Measurements from ENCODE around the gene NKD2. TPM values are rescaled to one million over a fixed set of nuclear protein-coding genes. Genes with fewer than 3 reads are reported as not detected.

NKD2 gene
- total RNA-seq, 1 experiment from 2014 or later, result not detected

GRCh38 chr5:1048861-1049838 is 40.5 kb downstream of the NKD2 start:
- H3K27me3 ChIP-seq (ENCODE audit: low read length), result no peaks in the 10 kb centered on the region
- H3K79me2 ChIP-seq (ENCODE audit: low read length), result no peaks in the 10 kb centered on the region
- H4K20me1 ChIP-seq (ENCODE audit: insufficient read depth, low read depth, low read length), result no peaks in the 10 kb centered on the region
- H3K4me2 ChIP-seq (ENCODE audit: low read depth, low read length, poor library complexity, severe bottlenecking), result no peak overlapping the region
- no peak overlapping the region for H2AFZ ChIP-seq (ENCODE audit: low read length)
- H3K9ac ChIP-seq (ENCODE audit: low read length), result no peak overlapping the region
- no peaks in the 10 kb centered on the region for H3K36me3 ChIP-seq (ENCODE audit: insufficient read depth, low read length)
- no peak for DNase-seq
- no peaks in the 10 kb centered on the region for H3K9me3 ChIP-seq (ENCODE audit: low read length)
- H3K9me2 ChIP-seq (replicated peaks; ENCODE audit: insufficient read depth, low read length), result no peaks in the 10 kb centered on the region
- no peaks in the 10 kb centered on the region for H3K4me1 ChIP-seq (ENCODE audit: low read length)
- no peak overlapping the region for H3K4me3 ChIP-seq (ENCODE audit: low read length)
- no peak overlapping the region for H3K27ac ChIP-seq (ENCODE audit: low read length)

DNA sequence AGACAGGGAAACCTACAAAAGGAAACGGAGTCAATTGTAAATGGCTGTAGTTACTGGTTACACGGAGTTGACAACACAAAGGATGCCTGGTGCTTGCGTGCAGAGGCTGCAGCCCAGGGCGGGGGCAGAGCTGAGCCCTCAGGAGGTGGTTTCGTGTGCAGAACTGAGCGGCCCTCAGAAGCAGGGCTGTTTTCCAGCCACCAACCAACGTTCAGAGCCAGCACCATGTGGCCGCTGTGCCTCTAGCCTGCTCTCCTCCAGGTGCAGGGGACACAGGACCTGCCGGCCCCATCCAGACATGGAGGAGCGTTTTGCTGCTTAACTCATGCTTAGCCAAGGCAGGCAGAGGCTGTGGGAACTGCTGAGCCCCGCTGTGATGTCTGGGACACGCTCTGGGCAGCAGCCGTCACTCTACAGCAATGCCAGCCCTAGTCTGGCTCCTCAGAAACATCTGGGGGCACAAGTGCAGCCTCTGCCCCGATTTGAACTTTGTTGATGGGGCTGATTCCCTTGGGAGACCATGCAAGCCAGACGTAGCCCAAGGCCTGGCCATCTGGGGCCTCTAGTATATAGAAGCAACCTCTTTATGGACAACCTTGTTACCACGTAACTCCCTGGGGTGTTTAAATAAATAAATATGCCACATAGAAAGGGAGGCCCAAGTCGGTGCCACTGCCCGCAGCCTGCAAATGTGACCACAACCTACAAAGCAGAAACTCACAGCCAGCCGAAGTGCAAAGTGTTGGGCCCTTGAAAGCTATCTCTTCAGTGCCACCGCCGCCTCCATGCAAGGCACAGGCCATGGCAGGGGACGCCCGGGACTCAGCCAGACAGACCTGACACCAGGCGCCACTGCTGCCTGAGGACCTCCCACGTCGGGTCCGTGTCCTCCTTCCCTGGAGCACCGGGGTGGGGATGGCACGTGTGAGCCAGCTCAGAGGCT is 42.1 kb downstream of the NKD2 start:
- Histone ChIP-seq H4K20me1 (ENCODE audit: insufficient read depth, low read depth, low read length) (no peaks in the 10 kb centered on the region), H3K36me3 (ENCODE audit: insufficient read depth, low read length) (no peaks in the 10 kb centered on the region), H3K9me3 (ENCODE audit: low read length) (no peaks in the 10 kb centered on the region), H3K4me3 (ENCODE audit: low read length) (no peak overlapping the region), H3K9ac (ENCODE audit: low read length) (no peak overlapping the region), H3K79me2 (ENCODE audit: low read length) (no peaks in the 10 kb centered on the region), H2AFZ (ENCODE audit: low read length) (no peak overlapping the region), H3K9me2 (replicated peaks; ENCODE audit: insufficient read depth, low read length) (no peaks in the 10 kb centered on the region), H3K4me1 (ENCODE audit: low read length) (no peaks in the 10 kb centered on the region), H3K27me3 (ENCODE audit: low read length) (no peaks in the 10 kb centered on the region), H3K4me2 (ENCODE audit: low read depth, low read length, poor library complexity, severe bottlenecking) (no peak overlapping the region), H3K27ac (ENCODE audit: low read length) (no peak overlapping the region)
- DNase-seq, result no peak

DNA sequence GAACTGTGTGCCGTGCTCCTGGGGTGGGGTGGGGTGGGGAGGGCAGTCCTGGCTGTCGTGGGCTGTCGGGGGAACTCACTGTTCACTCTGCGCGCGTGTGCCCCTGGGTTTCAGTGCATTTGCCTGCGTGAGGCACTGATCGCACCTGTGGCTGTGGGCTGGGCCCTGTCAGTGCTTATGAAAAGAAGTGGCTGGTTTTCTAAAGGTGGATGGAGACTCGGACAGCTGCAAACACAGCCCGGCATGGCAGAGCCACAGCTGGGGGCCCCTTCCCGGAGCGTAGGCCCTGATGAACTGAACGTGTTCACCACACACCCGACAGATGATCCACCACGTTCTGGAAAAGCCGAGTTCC is 42.7 kb downstream of the NKD2 start:
- no peaks in the 10 kb centered on the region for H3K36me3 ChIP-seq (ENCODE audit: insufficient read depth, low read length)
- H3K4me3 ChIP-seq (ENCODE audit: low read length), result no peak overlapping the region
- H3K9me3 ChIP-seq (ENCODE audit: low read length), result no peaks in the 10 kb centered on the region
- no peak overlapping the region for H3K27ac ChIP-seq (ENCODE audit: low read length)
- no peaks in the 10 kb centered on the region for H3K4me1 ChIP-seq (ENCODE audit: low read length)
- no peak overlapping the region for H3K4me2 ChIP-seq (ENCODE audit: low read depth, low read length, poor library complexity, severe bottlenecking)
- no peak overlapping the region for H3K9ac ChIP-seq (ENCODE audit: low read length)
- H3K9me2 ChIP-seq (replicated peaks; ENCODE audit: insufficient read depth, low read length), result no peaks in the 10 kb centered on the region
- H2AFZ ChIP-seq (ENCODE audit: low read length), result no peak overlapping the region
- no peaks in the 10 kb centered on the region for H3K27me3 ChIP-seq (ENCODE audit: low read length)
- no peaks in the 10 kb centered on the region for H3K79me2 ChIP-seq (ENCODE audit: low read length)
- DNase-seq, result no peak
- H4K20me1 ChIP-seq (ENCODE audit: insufficient read depth, low read depth, low read length), result no peaks in the 10 kb centered on the region

GRCh38 chr5:1052076-1052475 is 43.5 kb downstream of the NKD2 start:
- no peak overlapping the region for H3K9ac ChIP-seq (ENCODE audit: low read length)
- H3K36me3 ChIP-seq (ENCODE audit: insufficient read depth, low read length), result no peaks in the 10 kb centered on the region
- no peaks in the 10 kb centered on the region for H4K20me1 ChIP-seq (ENCODE audit: insufficient read depth, low read depth, low read length)
- no peak for DNase-seq
- no peak overlapping the region for H3K4me2 ChIP-seq (ENCODE audit: low read depth, low read length, poor library complexity, severe bottlenecking)
- H3K9me3 ChIP-seq (ENCODE audit: low read length), result no peaks in the 10 kb centered on the region
- no peaks in the 10 kb centered on the region for H3K27me3 ChIP-seq (ENCODE audit: low read length)
- no peak overlapping the region for H2AFZ ChIP-seq (ENCODE audit: low read length)
- no peaks in the 10 kb centered on the region for H3K4me1 ChIP-seq (ENCODE audit: low read length)
- no peaks in the 10 kb centered on the region for H3K9me2 ChIP-seq (replicated peaks; ENCODE audit: insufficient read depth, low read length)
- H3K79me2 ChIP-seq (ENCODE audit: low read length), result no peaks in the 10 kb centered on the region
- no peak overlapping the region for H3K4me3 ChIP-seq (ENCODE audit: low read length)
- no peak overlapping the region for H3K27ac ChIP-seq (ENCODE audit: low read length)

DNA sequence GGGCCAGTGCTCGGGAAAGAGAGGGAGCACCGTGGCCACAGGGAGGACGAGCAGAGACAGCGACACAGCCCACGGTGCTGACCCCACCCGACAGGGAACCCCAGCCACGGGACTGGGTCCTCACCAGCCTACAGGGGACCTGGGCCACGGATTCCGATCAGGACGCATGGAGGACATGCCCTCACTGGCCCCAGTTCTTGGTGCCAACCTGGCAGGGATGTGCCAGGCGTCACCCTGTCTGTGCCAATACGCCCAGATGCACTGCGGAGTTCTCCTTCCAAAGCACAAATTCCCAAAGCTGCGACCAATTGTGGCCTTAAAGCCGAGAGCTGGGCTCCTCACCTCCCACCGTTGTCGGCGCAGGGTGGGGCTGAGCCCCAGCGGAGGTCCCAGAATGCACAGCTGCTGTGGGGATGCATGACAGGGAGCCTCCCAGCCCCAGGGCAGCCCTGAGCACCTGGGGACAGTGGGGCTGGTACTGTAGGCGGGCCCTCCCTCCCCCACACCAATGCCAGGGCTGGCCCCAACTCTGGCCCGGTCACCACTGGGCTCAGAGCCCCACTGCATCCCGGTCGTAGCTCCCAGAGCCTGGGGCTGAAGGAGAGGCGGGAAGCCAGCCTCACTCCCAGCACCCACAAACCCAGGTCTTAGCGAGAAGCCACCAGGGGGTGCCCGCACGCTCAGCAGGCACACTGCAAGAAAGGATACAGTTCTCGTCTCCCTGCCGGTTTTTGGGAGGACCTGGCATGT is 44.2 kb downstream of the NKD2 start:
- no peaks in the 10 kb centered on the region for H4K20me1 ChIP-seq (ENCODE audit: insufficient read depth, low read depth, low read length)
- H3K9me2 ChIP-seq (replicated peaks; ENCODE audit: insufficient read depth, low read length), result no peaks in the 10 kb centered on the region
- H3K27me3 ChIP-seq (ENCODE audit: low read length), result no peaks in the 10 kb centered on the region
- H3K79me2 ChIP-seq (ENCODE audit: low read length), result no peaks in the 10 kb centered on the region
- DNase-seq, result peak; percentile 71
- no peak overlapping the region for H2AFZ ChIP-seq (ENCODE audit: low read length)
- no peak overlapping the region for H3K4me3 ChIP-seq (ENCODE audit: low read length)
- no peaks in the 10 kb centered on the region for H3K4me1 ChIP-seq (ENCODE audit: low read length)
- H3K36me3 ChIP-seq (ENCODE audit: insufficient read depth, low read length), result no peaks in the 10 kb centered on the region
- no peak overlapping the region for H3K27ac ChIP-seq (ENCODE audit: low read length)
- no peaks in the 10 kb centered on the region for H3K9me3 ChIP-seq (ENCODE audit: low read length)
- H3K4me2 ChIP-seq (ENCODE audit: low read depth, low read length, poor library complexity, severe bottlenecking), result no peak overlapping the region
- no peak overlapping the region for H3K9ac ChIP-seq (ENCODE audit: low read length)

GRCh38 chr5:1053391-1054017 is 44.9 kb downstream of the NKD2 start:
- Histone ChIP-seq H3K27me3 (ENCODE audit: low read length) (no peaks in the 10 kb centered on the region), H3K27ac (ENCODE audit: low read length) (no peak overlapping the region), H3K36me3 (ENCODE audit: insufficient read depth, low read length) (no peaks in the 10 kb centered on the region)

GRCh38 chr5:1054018-1054798 is 45.6 kb downstream of the NKD2 start:
- Histone ChIP-seq H3K27me3 (ENCODE audit: low read length) (no peaks in the 10 kb centered on the region), H3K4me1 (ENCODE audit: low read length) (no peaks in the 10 kb centered on the region), H3K9me3 (ENCODE audit: low read length) (no peaks in the 10 kb centered on the region), H3K4me2 (ENCODE audit: low read depth, low read length, poor library complexity, severe bottlenecking) (no peak overlapping the region), H3K36me3 (ENCODE audit: insufficient read depth, low read length) (no peaks in the 10 kb centered on the region), H2AFZ (ENCODE audit: low read length) (no peak overlapping the region), H3K27ac (ENCODE audit: low read length) (no peak overlapping the region), H3K9ac (ENCODE audit: low read length) (no peak overlapping the region), H3K4me3 (ENCODE audit: low read length) (no peak overlapping the region), H3K79me2 (ENCODE audit: low read length) (no peaks in the 10 kb centered on the region), H4K20me1 (ENCODE audit: insufficient read depth, low read depth, low read length) (no peaks in the 10 kb centered on the region), H3K9me2 (replicated peaks; ENCODE audit: insufficient read depth, low read length) (no peaks in the 10 kb centered on the region)
- no peak for DNase-seq

More at GRCh38 chr5:1053391-1054017, 44.9 kb downstream of the NKD2 start:
- Histone ChIP-seq H3K9me2 (replicated peaks; ENCODE audit: insufficient read depth, low read length) (no peaks in the 10 kb centered on the region), H3K4me2 (ENCODE audit: low read depth, low read length, poor library complexity, severe bottlenecking) (no peak overlapping the region), H3K9ac (ENCODE audit: low read length) (no peak overlapping the region), H2AFZ (ENCODE audit: low read length) (no peak overlapping the region), H3K79me2 (ENCODE audit: low read length) (no peaks in the 10 kb centered on the region), H4K20me1 (ENCODE audit: insufficient read depth, low read depth, low read length) (no peaks in the 10 kb centered on the region), H3K4me3 (ENCODE audit: low read length) (no peak overlapping the region), H3K9me3 (ENCODE audit: low read length) (no peaks in the 10 kb centered on the region), H3K4me1 (ENCODE audit: low read length) (no peaks in the 10 kb centered on the region)
- DNase-seq, result no peak
